ENCODE data around the gene TSSK3. TPM values are rescaled to one million over a fixed set of nuclear protein-coding genes. Genes with fewer than 3 reads are reported as not detected.

Gene TSSK3
- total RNA-seq, 3 donors from 2014 or later: 1.8 to 3.6 (median 2.3) TPM

GRCh38 chr1:32341971-32342370 is 20.4 kb upstream of the TSSK3 start:
- Histone ChIP-seq H3K4me3 (no peak overlapping the region), H3K9me3 (no peaks in the 10 kb centered on the region), H3K4me1 (ENCODE audit: low read depth) (peaks cover 15% of the 10 kb centered on the region), H3K36me3 (ENCODE audit: low read depth) (no peaks in the 10 kb centered on the region)
- no peak for ATAC-seq
- TF ChIP-seq CTCF (IDR thresholded peaks at IDR 0.05): no peak
- no peak for DNase-seq
- intact Hi-C loops (cut with DNase I, micrococcal nuclease): no loop called here

GRCh38 chr1:32342704-32343103 is 19.6 kb upstream of the TSSK3 start:
- ATAC-seq: no peak
- Histone ChIP-seq H3K4me1 (ENCODE audit: low read depth) (peaks cover 14% of the 10 kb centered on the region), H3K36me3 (ENCODE audit: low read depth) (no peaks in the 10 kb centered on the region), H3K4me3 (no peak overlapping the region), H3K9me3 (no peaks in the 10 kb centered on the region)
- peak in 1 of 3 donors; percentile 33 for DNase-seq
- intact Hi-C loops (cut with DNase I, micrococcal nuclease): no loop called here
- TF ChIP-seq CTCF (IDR thresholded peaks at IDR 0.05): no peak

- DNase-seq (peak in 2 of 3 donors; percentile 49 to 58), ATAC-seq (peak; percentile 68)
- intact Hi-C loops (cut with DNase I, micrococcal nuclease): no loop called here
- Histone ChIP-seq H3K4me3 (no peak overlapping the region), H3K36me3 (ENCODE audit: low read depth) (no peaks in the 10 kb centered on the region), H3K4me1 (ENCODE audit: low read depth) (peaks cover 4% of the 10 kb centered on the region), H3K9me3 (no peaks in the 10 kb centered on the region)
- no peak for TF ChIP-seq CTCF (IDR thresholded peaks at IDR 0.05)
These were observed 17.0 kb upstream of the TSSK3 start for GRCh38 chr1:32345289-32345827.

GRCh38 chr1:32346532-32347157 is 15.7 kb upstream of the TSSK3 start:
- H3K9me3 ChIP-seq: no peaks in the 10 kb centered on the region
- peak in 1 of 3 donors; percentile 36 for DNase-seq
- intact Hi-C loops (cut with DNase I, micrococcal nuclease): no loop called here
- peaks cover 4% of the 10 kb centered on the region for H3K4me1 ChIP-seq (ENCODE audit: low read depth)
- TF ChIP-seq CTCF (IDR thresholded peaks at IDR 0.05): no peak
- H3K4me3 ChIP-seq: no peak overlapping the region
- no peak for ATAC-seq
- H3K36me3 ChIP-seq (ENCODE audit: low read depth): no peaks in the 10 kb centered on the region

GRCh38 chr1:32349211-32349708 is 13.1 kb upstream of the TSSK3 start:
- no peaks in the 10 kb centered on the region for H3K9me3 ChIP-seq
- ATAC-seq (no peak), DNase-seq (peak in 1 of 3 donors; percentile 64)
- peaks cover 13% of the 10 kb centered on the region for H3K4me1 ChIP-seq (ENCODE audit: low read depth)
- TF ChIP-seq CTCF (IDR thresholded peaks at IDR 0.05): no peak
- no peaks in the 10 kb centered on the region for H3K36me3 ChIP-seq (ENCODE audit: low read depth)
- no peak overlapping the region for H3K4me3 ChIP-seq
- intact Hi-C loops (cut with DNase I, micrococcal nuclease): no loop called here

Measured in mucosa of descending colon (tissue), 3 donors.